ENCODE data around the gene UGGT1.

The UGGT1 gene, protein sequence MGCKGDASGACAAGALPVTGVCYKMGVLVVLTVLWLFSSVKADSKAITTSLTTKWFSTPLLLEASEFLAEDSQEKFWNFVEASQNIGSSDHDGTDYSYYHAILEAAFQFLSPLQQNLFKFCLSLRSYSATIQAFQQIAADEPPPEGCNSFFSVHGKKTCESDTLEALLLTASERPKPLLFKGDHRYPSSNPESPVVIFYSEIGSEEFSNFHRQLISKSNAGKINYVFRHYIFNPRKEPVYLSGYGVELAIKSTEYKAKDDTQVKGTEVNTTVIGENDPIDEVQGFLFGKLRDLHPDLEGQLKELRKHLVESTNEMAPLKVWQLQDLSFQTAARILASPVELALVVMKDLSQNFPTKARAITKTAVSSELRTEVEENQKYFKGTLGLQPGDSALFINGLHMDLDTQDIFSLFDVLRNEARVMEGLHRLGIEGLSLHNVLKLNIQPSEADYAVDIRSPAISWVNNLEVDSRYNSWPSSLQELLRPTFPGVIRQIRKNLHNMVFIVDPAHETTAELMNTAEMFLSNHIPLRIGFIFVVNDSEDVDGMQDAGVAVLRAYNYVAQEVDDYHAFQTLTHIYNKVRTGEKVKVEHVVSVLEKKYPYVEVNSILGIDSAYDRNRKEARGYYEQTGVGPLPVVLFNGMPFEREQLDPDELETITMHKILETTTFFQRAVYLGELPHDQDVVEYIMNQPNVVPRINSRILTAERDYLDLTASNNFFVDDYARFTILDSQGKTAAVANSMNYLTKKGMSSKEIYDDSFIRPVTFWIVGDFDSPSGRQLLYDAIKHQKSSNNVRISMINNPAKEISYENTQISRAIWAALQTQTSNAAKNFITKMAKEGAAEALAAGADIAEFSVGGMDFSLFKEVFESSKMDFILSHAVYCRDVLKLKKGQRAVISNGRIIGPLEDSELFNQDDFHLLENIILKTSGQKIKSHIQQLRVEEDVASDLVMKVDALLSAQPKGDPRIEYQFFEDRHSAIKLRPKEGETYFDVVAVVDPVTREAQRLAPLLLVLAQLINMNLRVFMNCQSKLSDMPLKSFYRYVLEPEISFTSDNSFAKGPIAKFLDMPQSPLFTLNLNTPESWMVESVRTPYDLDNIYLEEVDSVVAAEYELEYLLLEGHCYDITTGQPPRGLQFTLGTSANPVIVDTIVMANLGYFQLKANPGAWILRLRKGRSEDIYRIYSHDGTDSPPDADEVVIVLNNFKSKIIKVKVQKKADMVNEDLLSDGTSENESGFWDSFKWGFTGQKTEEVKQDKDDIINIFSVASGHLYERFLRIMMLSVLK (N-terminal part only)

DNA sequence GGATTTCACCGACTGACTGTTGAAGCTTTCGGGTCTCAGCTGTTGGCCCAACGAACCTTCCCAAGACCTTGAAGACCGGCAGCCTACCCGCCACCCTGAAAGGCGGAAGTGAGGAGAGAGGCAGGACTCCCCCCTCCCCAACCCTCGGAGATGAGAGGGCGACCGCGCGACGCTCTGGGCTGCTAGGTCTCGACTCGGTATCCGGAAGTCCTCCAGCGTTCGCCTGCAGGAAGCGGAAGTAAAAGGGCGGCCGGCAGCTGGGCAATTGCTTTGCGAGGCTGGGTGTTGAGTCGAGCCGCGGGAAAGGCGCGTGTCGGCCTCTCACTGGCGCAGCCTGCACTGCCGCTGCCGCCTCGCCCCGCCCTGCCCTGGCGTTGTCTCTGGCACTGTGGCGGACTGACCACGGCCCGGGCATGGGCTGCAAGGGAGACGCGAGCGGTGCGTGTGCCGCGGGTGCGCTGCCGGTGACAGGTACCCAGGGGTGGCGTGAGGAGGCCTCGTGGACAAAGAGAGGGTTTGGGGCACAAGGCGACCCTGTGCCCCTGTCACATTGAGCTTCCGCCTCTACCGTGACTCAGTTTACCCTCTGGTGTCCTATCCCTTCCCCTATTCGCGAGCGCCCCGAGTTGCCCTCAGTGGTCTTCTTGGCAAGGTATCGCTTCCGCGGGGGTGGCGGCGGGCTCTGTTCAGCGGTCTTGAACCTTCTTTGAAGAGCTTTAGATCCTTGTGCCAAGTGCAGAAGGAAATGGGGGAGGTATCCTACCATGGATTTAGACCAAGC lies at the start of gene UGGT1:
Gene UGGT1, plus strand, starts transcription at position 256 of the 781 bp plus-strand sequence. Its CDS starts 158 bp downstream, at position 414.
- FAIRE-seq = peak; percentile 5

DNA sequence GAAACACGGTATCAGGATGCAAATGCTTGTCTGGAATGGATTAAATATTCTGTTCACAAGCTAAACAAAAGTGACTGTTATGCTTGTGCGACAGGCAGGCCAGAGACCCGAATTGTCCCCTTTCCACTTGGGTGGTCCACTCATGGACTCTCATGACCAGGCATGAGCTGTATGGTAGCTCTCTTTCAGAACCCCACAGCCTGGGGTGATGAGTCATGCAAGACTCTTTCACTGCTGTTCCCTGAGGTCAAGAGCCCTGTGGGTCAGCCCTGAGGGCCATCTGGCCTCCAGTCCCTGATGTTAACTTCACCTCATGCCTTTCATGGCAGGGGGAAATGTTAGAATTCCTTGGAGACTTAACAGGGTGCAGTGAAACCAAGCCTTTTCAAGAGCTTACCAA lies 49.4 kb upstream of the UGGT1 start:
- no peak for FAIRE-seq

- no peak for FAIRE-seq
Observed at GRCh38 chr2:128043041-128043440, 48.0 kb upstream of the UGGT1 start.

- no peak for FAIRE-seq
Observed at GRCh38 chr2:128053331-128053730, 37.7 kb upstream of the UGGT1 start.

- no peak for FAIRE-seq
Observed at GRCh38 chr2:128054104-128054885, 36.7 kb upstream of the UGGT1 start.

DNA sequence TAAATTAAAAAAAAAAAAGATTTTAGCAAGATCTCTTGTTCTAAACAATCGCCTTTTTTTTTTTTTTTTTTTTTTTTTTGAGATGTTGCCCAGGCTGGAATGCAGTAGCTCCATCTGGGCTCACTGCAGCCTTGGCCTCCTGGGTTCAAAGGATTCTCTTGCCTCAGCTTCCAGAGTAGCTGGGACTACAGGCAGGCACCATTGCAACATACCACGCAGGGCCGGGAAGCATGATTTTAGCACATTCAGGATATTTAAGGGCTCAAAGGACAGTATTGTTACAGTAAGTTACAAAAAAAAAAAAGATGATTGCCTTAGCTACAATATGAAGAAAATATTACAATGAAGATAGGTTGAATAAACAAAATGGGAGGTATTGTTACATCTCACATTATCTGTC lies 33.7 kb upstream of the UGGT1 start:
- FAIRE-seq = no peak

DNA sequence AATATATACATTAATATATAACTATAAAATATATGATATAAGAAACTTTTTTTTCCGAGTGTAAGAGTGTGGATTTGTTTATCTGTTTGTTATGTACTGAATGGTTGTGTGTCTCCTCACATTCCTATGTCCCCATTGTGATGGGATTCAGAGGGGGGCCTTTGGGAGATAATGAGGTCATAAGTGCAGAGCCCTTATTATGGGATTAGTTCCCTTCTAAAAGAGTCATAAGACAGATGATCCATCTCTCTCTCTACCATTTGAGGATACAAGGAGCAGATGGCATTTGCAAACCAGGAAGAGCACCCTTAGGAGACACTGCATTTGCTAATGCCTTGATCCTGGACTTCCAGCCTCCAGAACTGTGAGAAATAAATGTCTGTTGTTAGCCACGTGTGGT lies 32.9 kb upstream of the UGGT1 start:
- no peak for FAIRE-seq

- no peak for FAIRE-seq
Observed at GRCh38 chr2:128062571-128062970, 28.4 kb upstream of the UGGT1 start.

DNA sequence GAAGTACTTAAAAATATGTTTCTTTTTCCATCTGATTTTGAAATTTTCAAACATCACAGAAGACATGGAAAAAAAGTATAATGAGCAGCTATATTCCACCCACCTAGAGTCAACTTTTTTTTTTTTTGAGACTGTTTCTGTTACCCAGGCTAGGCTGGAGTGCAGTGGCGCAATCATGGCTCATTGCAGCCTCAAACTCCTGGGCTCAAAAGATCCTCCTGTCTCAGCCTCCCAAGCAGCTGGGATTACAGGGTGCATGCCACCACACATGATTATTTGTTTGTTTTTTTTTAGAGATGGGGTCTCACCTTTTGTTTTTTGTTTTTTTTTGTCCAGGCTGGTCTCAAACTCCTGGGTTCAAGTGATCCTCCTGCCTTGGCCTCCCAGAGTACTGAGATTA lies 26.6 kb upstream of the UGGT1 start:
- FAIRE-seq = no peak

DNA sequence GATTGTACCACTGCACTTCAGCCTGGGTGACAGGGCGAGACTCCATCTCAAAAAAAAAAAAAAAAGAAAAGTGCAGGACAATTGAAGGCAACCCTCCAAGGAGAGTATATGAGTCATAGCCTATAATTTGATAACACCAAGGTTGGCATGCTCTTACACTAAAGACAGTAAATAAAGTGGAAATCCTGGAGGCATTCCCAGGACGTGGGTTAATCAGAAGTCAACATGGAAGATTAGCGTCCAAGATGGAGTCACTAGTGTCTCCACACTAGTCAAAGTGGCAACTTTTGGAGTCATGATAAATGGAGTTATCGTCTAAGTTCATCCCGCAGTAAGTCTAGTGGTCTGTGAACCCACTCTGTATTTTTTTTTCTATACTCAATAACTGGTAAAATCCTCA lies 21.2 kb upstream of the UGGT1 start:
- FAIRE-seq = no peak

DNA sequence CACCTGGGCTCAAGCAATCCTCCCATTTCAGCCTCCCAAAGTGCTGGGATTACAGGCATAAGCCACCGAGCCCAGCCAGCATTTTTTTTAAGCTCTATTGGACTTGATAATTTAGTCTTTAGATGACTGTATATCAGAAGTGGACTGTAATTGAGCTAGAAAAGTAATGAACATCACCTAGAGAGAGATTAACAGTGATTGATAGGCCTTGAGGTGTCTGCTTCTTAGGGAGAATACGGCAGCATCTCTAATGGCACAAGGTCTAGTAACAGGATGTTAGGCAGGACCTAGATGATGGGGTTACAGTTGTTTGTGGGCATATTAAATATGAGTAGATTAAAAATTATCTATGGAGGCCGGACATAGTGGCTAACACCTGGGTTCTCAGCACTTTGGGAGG lies 17.7 kb upstream of the UGGT1 start:
- no peak for FAIRE-seq

- FAIRE-seq = no peak
Observed at GRCh38 chr2:128076461-128077106, 14.4 kb upstream of the UGGT1 start.

GRCh38 chr2:128084757-128085156 lies 6.2 kb upstream of the UGGT1 start:
- FAIRE-seq = no peak

DNA sequence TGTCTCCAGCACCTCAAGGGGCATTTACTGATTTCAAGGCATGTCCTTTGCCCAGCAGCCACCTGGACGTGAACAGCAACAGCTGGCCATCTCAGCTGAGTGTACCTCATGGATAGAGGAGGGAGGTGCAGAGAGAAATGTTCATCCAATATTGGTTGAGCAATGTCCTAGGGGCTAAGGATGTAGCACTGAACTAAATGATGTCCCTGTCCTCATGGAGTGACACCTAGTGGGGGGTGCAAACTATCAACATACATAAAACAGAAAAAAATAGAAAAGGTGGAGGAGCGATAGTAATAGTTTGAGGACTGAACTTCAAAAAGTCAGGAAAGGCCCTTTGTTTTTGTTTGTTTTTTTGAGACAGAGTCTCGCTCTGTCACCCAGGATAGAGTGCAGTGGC lies 4.8 kb upstream of the UGGT1 start:
- no peak for FAIRE-seq

DNA sequence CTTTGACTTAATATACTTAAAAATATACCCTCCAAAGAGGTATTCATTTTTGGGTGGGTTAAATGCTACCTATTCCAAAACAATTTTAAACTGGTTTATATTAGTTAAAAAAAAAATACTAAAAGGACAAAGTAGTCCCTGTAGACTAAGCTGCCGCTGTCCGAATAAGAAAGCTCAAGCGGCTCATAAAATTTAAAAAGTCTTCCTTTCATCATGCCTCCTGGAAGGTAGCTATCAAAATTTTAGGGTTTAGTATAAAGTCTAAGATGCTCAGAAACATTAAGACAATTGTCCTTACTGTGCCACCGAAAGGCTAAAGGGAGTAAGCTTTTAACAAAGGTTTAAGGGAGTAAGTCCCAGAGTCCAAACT lies 440 bp upstream of the UGGT1 start:
- no peak for FAIRE-seq

DNA sequence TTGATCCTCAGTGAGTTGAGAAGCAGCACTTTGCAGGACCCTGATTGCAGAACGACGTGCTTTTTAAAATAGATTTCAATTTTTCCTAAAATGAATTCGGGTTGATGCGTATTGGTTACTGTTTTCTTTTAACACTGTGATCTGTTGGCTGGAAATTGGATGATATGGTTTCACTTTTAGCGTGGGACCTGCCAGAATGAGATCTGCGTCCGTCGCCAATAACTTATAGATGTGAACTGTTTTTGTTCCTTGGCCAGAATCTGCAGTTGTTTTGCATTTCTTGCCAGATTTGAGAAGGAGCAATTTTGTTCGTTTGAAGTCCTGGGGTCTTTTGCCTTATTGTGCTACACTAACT lies 703 bp downstream of the UGGT1 start:
- no peak for FAIRE-seq

DNA sequence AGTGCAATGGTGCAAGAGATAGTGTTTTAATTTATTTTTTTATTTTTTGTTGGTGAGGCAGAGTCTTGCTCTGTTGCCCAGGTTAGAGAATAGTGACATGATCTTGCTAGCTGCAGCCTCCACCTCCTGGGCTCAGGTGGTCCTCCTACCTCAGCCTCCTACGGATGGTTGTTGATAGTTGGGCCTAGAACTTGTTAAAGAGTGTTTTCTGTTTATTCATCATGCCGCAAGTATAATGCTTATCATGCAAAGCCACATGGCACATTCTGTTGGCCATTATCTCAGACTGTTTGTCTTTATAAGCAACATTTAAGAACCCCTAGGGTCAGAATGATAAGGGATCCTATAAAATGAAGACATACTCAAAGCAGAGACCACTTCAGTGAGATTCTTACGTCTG lies 1.7 kb downstream of the UGGT1 start:
- FAIRE-seq = no peak

DNA sequence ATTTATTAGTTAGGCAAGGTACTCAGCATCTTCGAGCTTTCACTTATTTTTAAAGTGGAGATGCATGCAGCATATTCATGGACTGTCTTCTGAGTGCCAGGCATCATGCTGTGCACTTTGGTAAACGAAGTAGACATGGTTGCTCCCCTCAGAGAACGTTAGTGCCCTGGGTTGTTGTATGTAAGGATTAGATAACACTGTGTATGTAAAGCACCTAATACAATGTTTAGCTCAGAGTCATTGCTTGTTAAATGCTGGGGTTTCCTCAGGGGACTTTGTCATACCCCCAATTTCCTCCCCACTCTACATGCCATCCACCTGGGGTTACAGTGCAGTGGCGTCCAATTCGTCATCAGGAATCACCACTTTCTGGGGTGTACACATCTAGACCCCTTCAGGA lies 2.8 kb downstream of the UGGT1 start:
- no peak for FAIRE-seq

- FAIRE-seq = no peak
Observed at GRCh38 chr2:128095201-128095600, 4.2 kb downstream of the UGGT1 start.

- no peak for FAIRE-seq
Observed at GRCh38 chr2:128103407-128103806, 12.4 kb downstream of the UGGT1 start.

- FAIRE-seq = no peak
Observed at GRCh38 chr2:128105072-128105471, 14.1 kb downstream of the UGGT1 start.

Data from islet of Langerhans (tissue), 1 donor.